ENCODE results near the gene RNFT2. TPM values are rescaled to one million over a fixed set of nuclear protein-coding genes. Genes with fewer than 3 reads are reported as not detected.
"Not testable (repeated sequence)": the region's sequence is repeated elsewhere in the genome, so short reads cannot be mapped to it uniquely, and the experiment has no call there.

The RNFT2 gene
- polyA plus RNA-seq, 2 of the 4 experiments (the other 2 are of a cell fraction), result 2.6 to 7.2 TPM

- TF ChIP-seq POLR2A (IDR thresholded peaks at IDR 0.05; ENCODE audit: low read length) (no peak), EHF (CRISPR knock-in tag; IDR thresholded peaks at IDR 0.05) (no peak), ZNF302 (CRISPR knock-in tag; IDR thresholded peaks at IDR 0.05) (no peak), HOXB5 (CRISPR knock-in tag; IDR thresholded peaks at IDR 0.05) (no peak), EHMT2 (IDR thresholded peaks at IDR 0.05; ENCODE audit: low read depth) (no peak)
Observed at GRCh38 chr12:116780942-116781341, 42.8 kb downstream of the RNFT2 start (continued).

- peak in 1 of 2 experiments; percentile 23; a peak in 1 of 6 replicates for ATAC-seq
- no peaks in the 10 kb centered on the region for H3K9me3 ChIP-seq
- ChIA-PET CTCF (interaction anchor here (0.6 to 1.8 kb wide), 5 partner anchors 14 to 98 kb away, joined by 3 to 7 read pairs (median 3); partner anchors contain the start of gene HRK), POLR2A (no interaction called here)
- no peak for DNase-seq (ENCODE audit: low read depth in 1 of 2, low spot score in 1 of 2)
- H3K4me1 ChIP-seq, result no peaks in the 10 kb centered on the region
- no peak overlapping the region for H3K4me3 ChIP-seq
- TF ChIP-seq E2F6 (IDR thresholded peaks at IDR 0.05; ENCODE audit: borderline replicate concordance, low read depth), result no peak
- TF ChIP-seq RCOR1 (IDR thresholded peaks at IDR 0.05; ENCODE audit: low read depth, low read length), result no peak
- no peak for TF ChIP-seq HOXA7 (CRISPR knock-in tag; IDR thresholded peaks at IDR 0.05)
- TF ChIP-seq ZC3H11A (IDR thresholded peaks at IDR 0.05), result no peak
- no peak for TF ChIP-seq NR3C1 (IDR thresholded peaks at IDR 0.05)
- TF ChIP-seq BHLHE40 (IDR thresholded peaks at IDR 0.05; ENCODE audit: low read depth, low read length), result no peak
- no peak for TF ChIP-seq NPAS2 (CRISPR knock-in tag; IDR thresholded peaks at IDR 0.05; ENCODE audit: borderline replicate concordance)
- TF ChIP-seq HMGXB4 (CRISPR knock-in tag; IDR thresholded peaks at IDR 0.05; ENCODE audit: borderline replicate concordance), result no peak
- no peak for TF ChIP-seq RAD21 (conservative IDR thresholded peaks at IDR 0.05 in 1 of 2, IDR thresholded peaks at IDR 0.05 in 1 of 2)
- TF ChIP-seq MAZ (IDR thresholded peaks at IDR 0.05; ENCODE audit: borderline replicate concordance, low read depth, low read length), result no peak
- TF ChIP-seq CBX2 (IDR thresholded peaks at IDR 0.05; ENCODE audit: borderline replicate concordance, low read depth), result no peak
- no peak for FAIRE-seq
- H3K27ac ChIP-seq, result no peak overlapping the region
- no peak overlapping the region for H3K4me2 ChIP-seq
- 93% methylated on average over 5 of the region's 6 CpGs for WGBS (ENCODE audit: missing lambda C conversion rate)
Observed at GRCh38 chr12:116783525-116784237, 45.6 kb downstream of the RNFT2 start.

GRCh38 chr12:116784238-116784612, 46.1 kb downstream of the RNFT2 start:
- ChIA-PET CTCF (interaction anchor here (0.6 to 1.8 kb wide), 3 partner anchors 15 to 24 kb away, joined by 3 to 7 read pairs (median 3); no protein-coding TSS in a partner anchor), POLR2A (no interaction called here)
- FAIRE-seq (no peak), ATAC-seq (peak in 1 of 2 experiments; percentile 83; a peak in 3 of 6 replicates), DNase-seq (ENCODE audit: low read depth in 1 of 2, low spot score in 1 of 2) (peak; percentile 55 to 59)
- no peaks in the 10 kb centered on the region for H3K9me3 ChIP-seq
- no peak for TF ChIP-seq MYC (IDR thresholded peaks at IDR 0.05; ENCODE audit: borderline replicate concordance, low read length)
- peak; percentile 78 for TF ChIP-seq USF2 (IDR thresholded peaks at IDR 0.05)
- no peak overlapping the region for H3K4me3 ChIP-seq
- H3K4me2 ChIP-seq, result no peak overlapping the region
- 96% methylated on average over 7 of the region's 7 CpGs for WGBS (ENCODE audit: missing lambda C conversion rate)
- no peak overlapping the region for H3K27ac ChIP-seq
- no peaks in the 10 kb centered on the region for H3K4me1 ChIP-seq

- H3K9me3 ChIP-seq; H3K4me2 ChIP-seq; DNase-seq (ENCODE audit: low read depth in 1 of 2, low spot score in 1 of 2); ATAC-seq; CTCF ChIA-PET; H3K4me1 ChIP-seq; FAIRE-seq; POLR2A ChIA-PET; H3K27ac ChIP-seq; H3K4me3 ChIP-seq: not testable (repeated sequence)
Observed at GRCh38 chr12:116789562-116789961, 51.4 kb downstream of the RNFT2 start.
